HEK293 (cell line): ENCODE data around the gene RAD51.

Experiments
- CTCF ChIP-seq: fragments of 450-650 bp; formaldehyde crosslinking; IDR thresholded peaks from 2 replicates; pipeline ENCODE4 v1.5.1; 2016; ENCODE audit warnings: missing biosample characterization, missing genetic modification characterization
- PBX3 ChIP-seq: sonication (generic); formaldehyde crosslinking; IDR thresholded peaks from 2 replicates; pipeline ENCODE4 v1.8.1; 2022; ENCODE audit warnings: mild to moderate bottlenecking, moderate library complexity, missing genetic modification reagents
- REST ChIP-seq: fragments of 450-650 bp; formaldehyde crosslinking; IDR thresholded peaks from 2 replicates; pipeline ENCODE4 v1.5.1; 2016; ENCODE audit warnings: missing biosample characterization, missing genetic modification characterization
- YY1 ChIP-seq: fragments of 450-650 bp; formaldehyde crosslinking; IDR thresholded peaks from 2 replicates; pipeline ENCODE4 v1.5.1; 2018; ENCODE audit warnings: missing biosample characterization, missing genetic modification characterization
- ZNF138 ChIP-seq: fragments of 450-650 bp; formaldehyde crosslinking; IDR thresholded peaks from 2 replicates; pipeline ENCODE4 v1.5.1; 2016; ENCODE audit warnings: missing biosample characterization, missing genetic modification characterization, borderline replicate concordance
- ZNF23 ChIP-seq: fragments of 450-650 bp; formaldehyde crosslinking; IDR thresholded peaks from 2 replicates; pipeline ENCODE4 v1.5.1; 2016; ENCODE audit warnings: missing biosample characterization, missing genetic modification characterization, borderline replicate concordance
- ZNF324 ChIP-seq: fragments of 450-650 bp; formaldehyde crosslinking; IDR thresholded peaks from 2 replicates; pipeline ENCODE4 v1.5.1; 2016; ENCODE audit warnings: missing biosample characterization, missing genetic modification characterization
- ZNF341 ChIP-seq: fragments of 450-650 bp; formaldehyde crosslinking; IDR thresholded peaks from 2 replicates; pipeline ENCODE4; 2016; ENCODE audit warnings: low read depth, missing biosample characterization, missing genetic modification characterization
- ZNF514 ChIP-seq: fragments of 450-650 bp; formaldehyde crosslinking; IDR thresholded peaks from 2 replicates; pipeline ENCODE4 v1.5.1; 2016; ENCODE audit warnings: missing biosample characterization, missing genetic modification characterization
- ZNF629 ChIP-seq: fragments of 450-650 bp; formaldehyde crosslinking; IDR thresholded peaks from 2 replicates; pipeline ENCODE4 v1.5.1; 2017; ENCODE audit warnings: missing biosample characterization, missing genetic modification characterization
- ZNF639 ChIP-seq: fragments of 450-650 bp; formaldehyde crosslinking; IDR thresholded peaks from 2 replicates; pipeline ENCODE4 v1.5.1; 2016; ENCODE audit warnings: missing biosample characterization, missing genetic modification characterization

- no peak for TF ChIP-seq ZNF341
- no peak for TF ChIP-seq PBX3
- TF ChIP-seq ZNF629 (tag by site-specific recombination): no peak
- TF ChIP-seq CTCF: no peak
- no peak for TF ChIP-seq ZNF639 (tag by site-specific recombination)
- no peak for TF ChIP-seq ZNF324 (tag by site-specific recombination)
- no peak for TF ChIP-seq ZNF514 (tag by site-specific recombination)
- no peak for TF ChIP-seq YY1 (tag by site-specific recombination)
- TF ChIP-seq REST: no peak
- TF ChIP-seq ZNF23 (tag by site-specific recombination): no peak
- TF ChIP-seq ZNF138: no peak
These were observed 78.9 kb downstream of the RAD51 start for GRCh38 chr15:40773902-40774301.
